GM23338 (cell line): ENCODE data around the gene TMEM63A.

Experiments
- CREB1 ChIP-seq: fragments of 250-450 bp; sonication (Bioruptor Pico); IDR thresholded peaks from 2 replicates; pipeline ENCODE4 v1.5.0; 2020; ENCODE audit warnings: low read depth, mild to moderate bottlenecking, moderate library complexity
- CTCF ChIP-seq, 2 experiments: fragments of 200-600 bp in 1 of 2; sonication (generic) in 1 of 2; conservative IDR thresholded peaks; 2 replicates each; pipeline versions ENCODE4 v1.5.1 to v1.6.1; 2016 to 2017; ENCODE audit warnings: antibody characterized with exemption in 2 of 2, low read depth in 2 of 2, mild to moderate bottlenecking in 2 of 2, moderate library complexity in 1 of 2
- ETS1 ChIP-seq: IDR thresholded peaks from 2 replicates; pipeline ENCODE4 v1.6.1; 2016; ENCODE audit warnings: antibody characterized with exemption
- EZH2 ChIP-seq: fragments of 200-600 bp; sonication (generic); IDR thresholded peaks from one replicate; pipeline ENCODE4 v1.8.0; 2017; ENCODE audit warnings: antibody characterized with exemption, mild to moderate bottlenecking, low read depth; ENCODE audit not compliant: unreplicated experiment
- EZH2phosphoT487 ChIP-seq: fragments of 200-600 bp; sonication (generic); IDR thresholded peaks from one replicate; pipeline ENCODE4 v1.8.1; 2018; ENCODE audit warnings: antibody characterized with exemption; ENCODE audit not compliant: unreplicated experiment
- POLR2AphosphoS5 ChIP-seq: IDR thresholded peaks from 2 replicates; pipeline ENCODE4 v1.6.1; 2016; ENCODE audit warnings: antibody characterized with exemption, low read depth

GRCh38 chr1:225859151-225859550, 23.0 kb downstream of the TMEM63A start:
- TF ChIP-seq EZH2phosphoT487 (no peak), CREB1 (CRISPR knock-in tag) (no peak), CTCF (conservative IDR thresholded peaks at IDR 0.05; ENCODE audit: low read depth in 2 of 2) (no peak), POLR2AphosphoS5 (no peak), ETS1 (no peak), EZH2 (no peak)
